ENCODE measurements around the gene GSS.

GSS gene

DNA sequence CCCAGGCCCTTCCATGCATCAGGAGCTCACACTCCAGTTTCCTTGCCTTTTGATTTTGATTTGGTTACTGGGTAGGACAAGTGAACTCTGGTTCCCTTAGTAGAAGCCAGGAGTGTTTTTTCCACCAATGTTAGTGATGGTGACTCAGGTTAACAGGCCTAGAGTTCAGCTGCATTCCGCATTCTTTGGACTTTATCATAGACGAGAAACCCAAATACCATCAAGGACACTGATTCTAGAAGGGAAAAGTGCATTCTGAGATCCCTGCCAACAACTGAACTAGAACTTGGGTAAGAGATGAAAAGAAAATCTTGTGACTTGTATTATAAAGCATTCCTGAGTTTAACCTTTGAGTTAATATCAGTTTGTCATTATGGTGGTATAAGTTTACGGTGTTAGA is 8.9 kb downstream of the GSS start:
- DNase-seq (ENCODE audit: low read depth) = no peak

DNA sequence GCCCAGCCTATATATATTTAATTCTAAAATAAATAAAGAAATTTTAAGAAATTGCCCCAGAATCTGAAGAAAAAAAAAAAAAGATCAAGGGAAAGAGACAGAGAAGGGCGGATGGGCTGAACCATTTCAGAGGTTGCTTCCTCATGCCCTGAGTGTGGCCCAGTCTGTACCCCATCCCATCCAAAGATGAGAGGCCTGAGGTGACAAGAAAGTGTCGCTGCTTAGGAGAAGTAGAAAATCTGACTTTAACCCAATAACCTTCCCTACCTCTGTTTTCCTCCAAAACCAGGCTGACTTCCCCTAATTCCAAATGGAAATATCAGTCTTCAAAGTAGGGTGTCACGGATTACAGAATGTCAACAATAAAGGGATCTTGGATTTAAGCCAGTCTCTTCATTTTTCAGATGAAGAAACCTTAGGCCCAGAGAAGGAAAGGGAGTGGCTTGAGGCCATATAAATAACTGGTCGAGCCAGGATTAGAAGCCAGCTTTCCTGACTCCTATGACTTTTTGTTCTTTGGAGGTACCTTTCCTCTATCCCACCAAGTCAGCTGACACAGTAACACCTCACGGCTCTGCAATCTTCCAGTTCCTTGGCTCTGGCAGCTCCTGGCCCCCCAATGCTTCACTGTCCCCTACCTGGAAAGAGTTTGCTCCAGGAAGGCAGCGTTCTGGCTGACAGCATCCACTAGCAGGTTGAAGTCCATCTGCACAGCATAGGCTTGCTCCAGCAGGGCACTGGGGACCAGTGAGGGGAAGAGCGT is 10.1 kb downstream of the GSS start:
- DNase-seq (ENCODE audit: low read depth) = no peak

DNA sequence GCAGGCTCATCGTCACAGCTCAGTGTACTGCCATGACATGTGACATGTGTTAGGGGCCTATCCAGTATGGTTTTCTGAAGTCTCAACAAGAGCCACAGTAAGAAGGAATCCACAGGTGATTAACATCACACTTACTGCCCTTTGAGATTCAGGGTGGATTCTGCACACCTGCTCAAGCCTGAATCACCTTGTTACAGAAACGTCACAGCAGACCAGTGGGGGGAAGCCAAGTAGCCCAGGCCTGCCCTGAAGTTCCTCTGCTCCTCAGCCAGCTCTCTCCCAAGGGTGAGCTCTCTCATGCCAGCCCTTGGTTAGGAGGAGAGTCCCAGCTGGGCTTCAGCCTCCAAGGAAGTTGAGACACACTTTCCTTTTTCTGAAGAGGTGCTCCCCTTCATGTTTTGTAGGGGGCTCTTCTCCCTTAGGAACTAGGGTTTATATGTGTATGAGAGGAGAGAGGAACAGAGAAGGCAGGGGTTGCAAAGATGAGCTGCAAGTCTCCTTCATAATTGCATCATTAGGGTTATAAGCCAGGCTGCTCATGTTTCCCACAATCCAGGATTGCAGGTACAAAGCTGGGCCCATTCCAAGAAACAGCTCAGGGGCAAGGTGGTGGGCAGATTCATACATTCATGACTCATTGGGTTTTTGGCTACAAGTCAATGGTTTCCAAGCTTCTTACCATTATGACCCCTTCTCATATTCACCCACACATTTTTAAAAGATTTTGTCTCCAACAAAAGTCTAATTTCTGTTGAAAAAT is 11.6 kb downstream of the GSS start:
- DNase-seq (ENCODE audit: low read depth) = no peak

DNA sequence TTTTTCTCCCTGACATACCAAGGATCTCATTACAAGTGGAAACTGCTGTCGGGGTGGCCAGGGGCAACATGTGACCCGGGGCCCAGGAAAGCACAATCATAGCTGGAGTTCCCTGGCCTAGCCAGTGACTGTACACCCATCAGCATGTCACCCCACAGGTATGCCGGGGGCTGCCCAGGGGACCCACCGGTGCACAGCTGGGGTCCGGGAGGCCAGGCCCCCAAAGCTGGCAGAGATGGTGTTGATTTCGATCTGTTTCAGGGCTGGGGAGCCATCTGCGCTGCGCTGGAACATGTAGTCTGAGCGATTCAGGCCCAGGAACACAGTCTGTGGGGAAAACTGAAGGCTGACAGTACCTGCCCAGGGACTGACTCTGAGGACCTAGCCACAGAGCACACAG is 13.3 kb downstream of the GSS start:
- DNase-seq (ENCODE audit: low read depth) = no peak

DNA sequence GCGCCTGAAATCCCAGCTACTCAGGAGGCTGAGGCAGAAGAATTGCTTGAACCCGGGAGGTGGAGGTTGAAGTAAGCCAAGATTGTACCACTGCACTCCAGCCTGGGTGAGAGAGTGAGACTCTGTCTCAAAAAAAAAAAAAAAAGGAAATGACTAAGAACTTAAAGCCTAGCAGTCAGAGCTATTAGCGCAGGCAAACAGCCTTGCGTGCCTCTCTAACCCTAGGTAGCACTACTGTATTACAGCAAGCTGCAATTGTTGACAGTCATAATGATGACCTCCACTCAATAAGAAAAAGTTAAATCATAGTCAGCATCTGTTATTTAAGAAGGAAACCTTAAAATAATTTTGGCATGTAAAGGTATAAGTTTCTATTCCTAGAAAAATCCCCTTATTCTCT is 14.4 kb downstream of the GSS start:
- no peak for DNase-seq (ENCODE audit: low read depth)

DNA sequence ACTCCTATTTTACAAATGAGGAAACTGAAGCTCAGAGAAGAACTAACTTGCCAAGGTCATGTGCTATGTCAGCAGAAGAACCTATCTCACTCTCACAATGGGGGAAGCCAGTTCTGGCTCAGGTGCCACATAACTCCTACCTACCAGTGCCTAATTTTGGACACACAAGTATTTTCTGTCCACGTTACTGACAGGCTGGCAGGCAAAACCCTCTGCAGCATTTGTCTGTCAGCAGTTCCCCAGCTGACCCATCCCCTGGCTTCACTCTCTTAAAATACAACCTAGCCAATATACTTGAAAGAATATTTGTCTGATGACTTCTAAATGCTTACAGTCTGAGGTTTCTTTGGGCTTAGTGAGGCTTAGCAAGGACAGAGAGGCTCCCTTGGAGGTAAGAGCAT is 15.5 kb downstream of the GSS start:
- DNase-seq (ENCODE audit: low read depth) = no peak

DNA sequence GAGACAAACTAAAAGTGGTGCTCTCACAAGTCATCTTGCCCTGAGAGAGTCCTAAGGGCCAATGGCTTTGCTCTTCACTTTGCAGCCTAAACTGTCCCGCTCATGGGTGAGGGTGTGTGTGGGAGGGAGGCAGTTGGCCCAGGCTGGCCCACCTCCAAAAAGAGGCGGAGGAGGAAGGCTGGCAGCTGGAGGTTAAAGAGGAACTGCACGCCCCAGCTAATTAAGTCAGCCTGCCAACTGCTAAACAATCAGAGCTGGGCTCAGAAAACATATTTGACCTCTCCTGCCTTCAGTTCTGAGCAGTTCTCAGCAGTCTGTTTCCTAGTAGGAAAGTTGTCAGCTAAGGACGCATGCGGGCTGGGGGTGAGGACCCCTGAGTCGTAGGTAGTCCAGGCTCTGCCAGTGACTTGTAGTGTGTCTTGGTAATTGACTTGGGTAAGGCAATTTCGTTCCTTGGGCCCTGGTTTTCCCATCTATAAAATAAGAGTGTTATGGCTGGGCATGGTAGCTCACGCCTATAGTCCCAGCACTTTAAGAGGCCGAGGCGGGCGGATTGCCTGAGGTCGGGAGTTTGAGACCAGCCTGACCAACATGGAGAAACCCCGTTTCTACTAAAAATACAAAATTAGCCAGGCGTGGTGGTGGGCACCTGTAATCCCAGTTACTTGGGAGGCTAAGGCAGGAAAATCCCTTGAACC is 17.0 kb downstream of the GSS start:
- DNase-seq (ENCODE audit: low read depth) = no peak

DNA sequence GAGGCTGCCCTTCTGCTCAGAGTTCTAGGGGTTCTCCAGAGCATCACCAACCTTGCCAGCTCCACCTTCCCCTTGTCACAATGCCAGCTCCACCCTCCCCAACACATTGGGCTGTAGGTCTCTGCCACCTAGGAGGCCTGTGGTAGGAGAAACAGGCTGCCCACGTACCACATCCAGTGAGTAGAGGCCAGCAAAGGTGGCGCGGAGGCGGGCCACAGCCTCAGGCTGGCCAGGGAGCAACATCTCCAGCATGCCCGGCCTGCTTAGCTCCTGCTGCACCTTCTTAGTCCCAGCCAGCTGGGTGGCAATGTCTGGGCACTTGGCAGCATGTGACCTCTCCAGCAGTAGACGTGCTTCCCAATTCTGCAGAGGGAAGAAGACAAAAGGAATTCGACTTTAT is 23.8 kb downstream of the GSS start:
- DNase-seq (ENCODE audit: low read depth) = no peak

DNA sequence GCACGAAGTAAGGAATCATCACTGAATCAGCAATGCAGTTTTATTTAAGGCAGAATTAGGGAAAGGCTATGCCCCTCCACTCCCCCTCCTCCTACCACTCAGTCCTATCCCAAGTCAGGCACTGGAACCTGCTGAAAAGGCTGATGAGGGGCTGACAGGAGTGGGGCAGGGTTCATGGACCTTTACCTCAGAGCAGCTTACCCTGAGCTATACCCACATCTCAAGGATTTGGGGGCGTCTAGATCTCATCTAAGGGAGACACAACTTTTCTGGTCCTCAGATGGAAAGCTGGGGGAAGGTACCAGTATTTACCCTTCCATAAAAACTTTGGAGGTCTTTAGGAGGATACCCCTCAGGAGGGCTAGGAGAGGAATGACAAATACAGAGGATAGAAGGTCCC is 27.2 kb downstream of the GSS start:
- no peak for DNase-seq (ENCODE audit: low read depth)

DNA sequence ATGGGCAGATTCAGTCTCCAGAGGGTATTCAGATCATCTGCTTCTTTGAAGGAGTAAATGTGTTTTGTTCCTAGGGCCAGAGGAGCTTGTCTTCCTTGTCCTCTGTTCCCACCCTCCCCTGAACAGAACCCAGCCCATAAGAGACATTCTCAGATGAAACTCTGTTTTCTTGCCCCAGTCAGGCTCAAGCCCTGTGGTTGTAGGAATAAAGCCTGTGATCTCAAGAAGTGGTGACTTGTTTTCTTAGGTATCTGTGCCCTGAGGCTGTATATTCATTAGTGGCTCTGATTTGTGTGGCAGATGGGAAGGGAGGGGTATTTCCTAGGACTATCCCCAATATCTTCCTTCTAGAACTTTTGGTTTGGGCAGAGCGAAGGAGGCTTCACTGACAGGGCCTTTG is 27.9 kb downstream of the GSS start:
- no peak for DNase-seq (ENCODE audit: low read depth)

DNA sequence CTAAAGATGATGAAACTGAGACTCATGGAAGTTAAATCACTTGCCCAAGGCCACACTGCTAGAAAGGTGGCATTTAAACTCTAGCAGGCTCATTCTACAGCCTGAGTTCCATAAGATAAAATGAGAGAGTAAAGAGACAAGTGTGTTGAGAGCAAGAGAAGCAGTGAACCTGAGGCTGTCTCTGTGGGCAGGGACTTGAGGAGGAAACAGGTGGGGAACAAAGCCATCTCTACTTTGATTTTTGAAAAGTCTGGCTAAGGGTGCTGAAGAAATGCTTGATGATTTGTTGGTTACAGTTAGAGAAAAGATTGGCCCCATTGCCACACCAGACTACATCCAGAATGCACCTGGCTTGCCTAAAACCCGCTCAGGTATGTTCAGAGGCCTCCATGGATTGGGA is 29.0 kb downstream of the GSS start:
- DNase-seq (ENCODE audit: low read depth) = no peak

DNA sequence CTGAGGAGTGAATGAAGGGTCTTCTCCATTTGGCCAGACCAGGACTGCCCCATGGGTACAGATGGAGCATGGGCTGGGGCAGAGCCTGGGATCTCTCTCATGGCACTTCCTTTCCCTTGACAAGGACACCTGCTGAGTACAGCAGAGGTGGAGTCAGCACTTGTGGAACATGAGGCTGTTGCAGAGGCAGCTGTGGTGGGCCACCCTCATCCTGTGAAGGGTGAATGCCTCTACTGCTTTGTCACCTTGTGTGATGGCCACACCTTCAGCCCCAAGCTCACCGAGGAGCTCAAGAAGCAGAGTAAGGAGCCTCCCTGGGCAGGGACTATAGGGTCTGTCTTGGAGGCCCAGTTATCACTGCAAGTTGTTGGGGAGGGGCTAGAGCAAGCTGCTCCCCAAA is 29.6 kb downstream of the GSS start:
- DNase-seq (ENCODE audit: low read depth) = no peak

DNA sequence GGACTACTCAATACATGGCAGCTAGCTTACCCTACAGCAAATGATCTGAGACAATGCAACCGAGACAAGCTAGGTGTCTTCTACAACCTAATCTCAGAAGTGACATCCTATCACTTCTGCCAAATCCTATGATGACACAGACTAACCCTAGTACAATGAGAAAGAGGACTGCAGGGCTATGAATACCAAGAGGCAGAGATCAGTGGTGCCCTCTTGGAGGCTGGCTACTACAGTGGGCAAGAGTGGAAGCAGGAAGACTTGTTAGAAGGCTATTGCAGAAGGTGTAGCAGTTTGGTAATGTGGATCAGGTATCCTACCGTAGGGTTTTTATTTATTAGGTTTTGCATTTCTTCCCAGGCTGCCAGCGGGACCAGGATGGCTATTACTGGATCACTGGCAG is 30.3 kb downstream of the GSS start:
- DNase-seq (ENCODE audit: low read depth) = no peak

DNA sequence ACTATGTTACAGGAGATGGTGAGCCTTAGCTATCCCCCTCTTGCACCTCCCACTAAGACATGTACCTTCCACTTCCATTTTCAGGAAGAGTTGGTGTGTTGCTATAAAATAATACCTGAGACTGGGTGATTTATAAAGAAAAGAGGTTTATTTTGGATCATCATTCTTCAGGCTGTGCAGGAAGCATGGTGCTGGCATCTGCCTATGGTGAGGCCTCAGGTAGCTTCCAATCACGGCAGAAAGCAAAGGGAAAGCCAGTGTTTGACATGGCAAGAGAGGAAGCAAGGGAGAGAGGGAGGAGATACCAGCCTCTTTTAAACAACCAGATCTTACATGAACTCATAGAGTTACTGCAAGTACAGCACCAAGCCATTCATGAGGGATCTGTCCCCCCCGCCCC is 32.2 kb downstream of the GSS start:
- no peak for DNase-seq (ENCODE audit: low read depth)

DNA sequence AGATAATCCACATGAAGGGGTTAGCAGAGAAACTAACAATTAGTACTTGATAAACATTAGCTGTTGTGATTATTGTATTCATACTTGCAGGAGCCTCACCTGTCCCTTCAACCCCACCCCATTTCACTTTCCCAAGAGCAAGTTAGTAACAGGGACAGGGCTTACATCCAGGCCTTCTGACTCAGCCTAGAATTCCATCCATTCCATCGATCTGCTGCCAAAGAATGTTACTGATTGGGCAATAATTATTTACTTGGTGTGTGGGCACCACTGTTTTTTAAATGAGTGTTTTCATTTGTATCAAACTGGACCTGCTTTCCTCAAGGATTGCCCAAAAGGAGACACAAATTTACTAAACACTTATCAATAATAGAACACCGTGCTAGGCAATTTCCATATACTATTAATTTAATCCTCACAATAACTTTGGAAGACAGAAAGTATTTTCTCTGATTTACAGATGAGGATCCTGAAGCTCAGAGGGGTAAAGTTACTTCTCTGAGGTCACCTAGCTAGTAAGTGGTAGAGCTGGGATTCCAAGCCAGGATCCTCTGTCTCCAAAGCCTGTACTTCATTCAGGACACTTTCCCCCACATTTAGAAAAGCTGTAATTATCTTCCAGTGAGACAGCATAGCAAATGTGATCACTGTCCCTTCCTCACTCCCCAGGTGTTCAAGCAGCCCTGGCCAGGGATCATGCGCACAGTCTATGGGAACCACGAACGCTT is 32.8 kb downstream of the GSS start:
- DNase-seq (ENCODE audit: low read depth) = no peak

DNA sequence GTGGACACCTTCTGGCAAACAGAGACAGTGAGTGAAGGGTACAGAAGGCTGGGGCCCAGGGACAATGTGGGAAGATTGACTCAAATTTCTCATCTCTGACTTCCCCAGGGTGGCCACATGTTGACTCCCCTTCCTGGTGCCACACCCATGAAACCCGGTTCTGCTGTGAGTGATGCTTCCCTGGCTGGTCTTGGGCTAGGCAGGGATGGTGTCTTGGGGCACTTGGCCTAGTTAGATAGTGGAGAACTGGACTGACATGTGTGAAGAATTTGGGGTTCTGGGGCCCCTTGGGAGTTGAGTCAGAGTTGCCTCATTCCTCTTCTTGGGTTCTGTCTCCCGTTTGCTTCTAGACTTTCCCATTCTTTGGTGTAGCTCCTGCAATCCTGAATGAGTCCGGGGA is 34.2 kb downstream of the GSS start:
- no peak for DNase-seq (ENCODE audit: low read depth)

DNA sequence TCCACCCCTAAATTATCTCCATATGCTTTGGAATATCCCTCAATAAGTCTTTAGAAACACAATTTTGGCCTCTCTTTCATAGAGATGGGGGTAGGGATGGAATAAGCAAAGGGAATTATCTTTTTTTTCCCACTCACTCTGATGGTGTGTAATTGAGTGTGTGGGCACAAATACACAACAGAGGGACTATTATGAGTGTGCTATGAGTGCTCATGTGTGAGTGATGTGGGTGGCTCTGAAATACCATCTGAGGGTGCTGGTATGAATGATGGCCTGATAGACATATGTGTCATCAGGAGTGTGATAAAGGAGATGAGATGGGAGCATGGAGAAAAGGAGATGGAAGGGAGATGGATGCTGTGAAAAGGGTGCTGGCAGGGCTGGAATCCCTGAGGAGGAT is 35.6 kb downstream of the GSS start:
- DNase-seq (ENCODE audit: low read depth) = no peak

DNA sequence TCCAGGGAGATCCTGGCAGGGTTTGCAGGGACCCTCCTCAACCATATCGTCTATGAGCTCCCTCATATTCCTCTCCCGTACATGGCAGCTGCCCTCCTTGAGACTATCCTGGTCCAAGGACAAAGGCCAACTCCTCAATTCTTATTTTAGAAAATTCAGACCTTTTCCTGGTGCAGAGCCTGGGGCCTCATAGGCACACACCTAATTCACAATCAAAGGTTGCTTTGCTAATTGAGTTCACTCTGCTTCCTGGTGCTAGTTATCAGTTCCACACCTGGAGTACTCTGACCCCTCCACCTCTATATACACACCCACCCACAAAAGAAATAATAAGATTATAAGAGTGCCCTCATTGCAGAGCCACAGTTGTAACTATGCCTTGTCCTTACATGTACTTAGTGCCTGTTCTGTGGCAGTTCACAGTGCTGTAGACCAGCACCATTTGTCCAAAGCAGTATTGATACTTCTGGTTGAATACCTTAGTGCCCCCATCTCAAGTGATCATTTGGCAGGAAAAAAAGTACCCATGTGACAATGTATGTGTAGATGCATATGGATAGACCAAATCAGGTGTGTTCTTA is 38.7 kb downstream of the GSS start:
- DNase-seq (ENCODE audit: low read depth) = no peak

DNA sequence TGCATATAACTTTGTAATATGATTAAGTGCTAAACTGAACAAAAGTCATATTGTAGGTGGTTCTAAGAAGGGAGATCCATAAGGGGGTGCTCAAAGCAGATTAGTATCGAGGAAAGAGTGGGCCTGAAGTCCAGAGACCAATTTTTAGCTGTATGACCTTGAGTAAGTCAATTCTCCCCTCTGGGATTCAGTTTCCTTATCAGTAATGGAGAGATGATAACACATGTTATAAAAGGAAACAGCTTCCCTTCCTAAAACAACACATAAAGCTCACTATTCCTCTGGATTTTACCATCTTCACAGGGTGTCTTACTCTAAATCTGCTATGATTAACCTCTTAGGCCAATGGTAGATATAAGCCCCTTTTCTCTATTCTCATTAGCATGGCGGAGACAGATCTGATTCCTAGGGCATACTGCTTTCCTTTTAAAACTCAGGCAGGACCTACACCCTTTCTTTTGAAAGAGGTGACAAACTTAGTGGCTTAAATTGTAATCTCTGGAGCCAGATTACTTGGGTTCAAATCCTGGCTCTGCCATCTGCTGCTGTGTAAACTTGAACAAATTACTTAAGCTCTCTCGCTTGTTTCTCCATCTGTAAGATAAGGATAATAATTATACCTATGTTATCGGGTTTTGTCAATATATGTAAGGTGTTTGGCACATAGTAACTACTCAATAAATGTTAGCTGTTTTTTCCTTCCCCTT is 39.7 kb downstream of the GSS start:
- no peak for DNase-seq (ENCODE audit: low read depth)

DNA sequence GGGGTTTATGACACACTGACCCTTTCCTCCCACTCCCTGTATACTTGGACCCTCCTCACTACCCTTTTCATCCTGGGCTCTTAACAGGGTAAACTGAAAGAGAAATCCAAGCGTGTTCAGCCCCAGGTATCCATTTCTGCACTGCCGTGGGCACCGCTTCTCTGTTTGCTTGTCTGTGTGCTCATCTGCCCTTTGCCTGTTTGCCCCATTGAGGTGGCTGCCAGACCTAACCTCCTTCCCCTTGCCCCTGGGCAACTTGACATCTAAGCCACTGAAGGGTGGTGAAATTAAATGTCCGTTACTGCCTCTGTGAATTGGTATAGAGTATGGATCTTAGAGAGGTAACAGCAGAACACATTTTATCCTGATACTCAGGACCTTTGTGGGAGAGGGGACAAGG is 40.5 kb downstream of the GSS start:
- no peak for DNase-seq (ENCODE audit: low read depth)

DNA sequence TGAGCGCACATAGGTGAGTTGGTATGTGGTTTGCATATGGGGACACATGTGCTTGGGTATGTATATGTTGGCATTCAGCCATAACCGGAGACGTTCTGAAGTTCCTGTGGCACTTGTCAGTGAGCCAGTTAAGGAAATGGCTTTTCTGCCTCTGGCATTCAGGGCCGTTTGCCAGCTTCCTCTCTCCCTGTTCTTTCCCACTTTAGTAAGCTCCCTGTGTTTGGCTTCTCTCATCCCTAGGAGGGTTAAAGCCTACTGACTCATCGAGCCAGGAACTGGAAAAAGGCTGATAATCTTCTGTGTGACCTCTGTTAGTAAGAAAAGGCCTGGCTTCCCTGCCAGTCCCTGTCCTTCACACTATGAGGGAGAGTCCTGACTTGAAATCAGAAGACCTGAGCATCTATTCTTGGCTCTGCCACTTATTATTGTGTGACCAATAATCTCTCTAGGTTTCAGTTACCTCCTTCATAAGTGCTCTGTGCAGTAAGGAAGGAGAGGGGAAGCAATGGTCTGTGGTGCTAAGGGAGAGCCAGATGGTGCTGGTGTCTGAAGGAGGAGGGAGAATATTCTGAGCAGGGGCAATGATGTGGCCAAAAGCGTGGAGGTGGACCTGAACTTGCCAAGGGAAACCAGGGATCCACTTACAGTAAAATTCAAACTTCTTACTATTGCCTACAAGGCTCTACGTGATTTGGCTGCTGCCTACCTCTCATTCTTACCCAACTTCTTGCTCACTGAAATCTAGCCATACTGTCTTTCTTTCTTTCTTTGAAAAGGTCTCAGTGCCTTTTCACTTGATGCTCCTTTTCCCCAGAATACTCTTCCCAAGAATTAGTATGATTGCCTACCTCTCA is 47.8 kb downstream of the GSS start:
- no peak for DNase-seq (ENCODE audit: low read depth)
